Left renal pelvis (tissue), 4 donors: ENCODE data around the gene ZNF581. TPM values are rescaled to one million over a fixed set of nuclear protein-coding genes. Genes with fewer than 3 reads are reported as not detected.

Source experiments
- DNase-seq, 4 donors: peaks; one replicate each; pipeline ENCODE4 v3.0.0-alpha.2; 2013; ENCODE audit warnings: low read depth in 4 of 4, low spot score in 3 of 4
- polyA plus RNA-seq, 4 donors: library from polyadenylated mRNA; unstranded; fragments of 120-200 nt; gene quantifications; one replicate each; pipeline ENCODE4 v1.2.1, GENCODE V29; 2013; ENCODE audit not compliant: insufficient read length in 4 of 4

Gene ZNF581
- polyA plus RNA-seq, 4 donors = 19.1 to 32.4 (median 23.7) TPM

GRCh38 chr19:55676889-55677505 is 33.5 kb downstream of the ZNF581 start:
- no peak for DNase-seq

DNA sequence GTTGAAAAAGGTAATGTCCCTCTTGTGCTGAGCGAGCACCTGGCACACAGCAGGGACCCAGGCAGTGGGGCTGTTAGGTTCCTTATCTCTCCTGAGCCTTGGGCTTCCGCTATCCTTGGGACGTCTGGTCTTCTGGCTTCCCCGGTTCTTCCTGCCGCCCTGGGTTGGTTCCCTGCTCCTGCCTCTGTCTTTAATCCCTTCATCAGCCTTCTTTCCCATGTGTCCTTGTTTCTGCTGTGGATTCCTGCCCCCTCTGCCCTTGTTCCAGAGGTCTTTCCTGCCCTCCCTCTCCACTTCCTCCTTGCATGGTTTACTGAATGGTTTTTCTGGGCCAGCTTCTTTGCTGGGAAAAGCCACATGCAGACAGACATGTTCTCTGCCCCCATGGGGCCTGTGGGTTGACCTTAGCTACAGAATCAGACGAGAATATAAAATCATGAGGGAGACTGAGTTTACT is 34.2 kb downstream of the ZNF581 start:
- no peak for DNase-seq

GRCh38 chr19:55678121-55678671 is 34.7 kb downstream of the ZNF581 start:
- no peak for DNase-seq

DNA sequence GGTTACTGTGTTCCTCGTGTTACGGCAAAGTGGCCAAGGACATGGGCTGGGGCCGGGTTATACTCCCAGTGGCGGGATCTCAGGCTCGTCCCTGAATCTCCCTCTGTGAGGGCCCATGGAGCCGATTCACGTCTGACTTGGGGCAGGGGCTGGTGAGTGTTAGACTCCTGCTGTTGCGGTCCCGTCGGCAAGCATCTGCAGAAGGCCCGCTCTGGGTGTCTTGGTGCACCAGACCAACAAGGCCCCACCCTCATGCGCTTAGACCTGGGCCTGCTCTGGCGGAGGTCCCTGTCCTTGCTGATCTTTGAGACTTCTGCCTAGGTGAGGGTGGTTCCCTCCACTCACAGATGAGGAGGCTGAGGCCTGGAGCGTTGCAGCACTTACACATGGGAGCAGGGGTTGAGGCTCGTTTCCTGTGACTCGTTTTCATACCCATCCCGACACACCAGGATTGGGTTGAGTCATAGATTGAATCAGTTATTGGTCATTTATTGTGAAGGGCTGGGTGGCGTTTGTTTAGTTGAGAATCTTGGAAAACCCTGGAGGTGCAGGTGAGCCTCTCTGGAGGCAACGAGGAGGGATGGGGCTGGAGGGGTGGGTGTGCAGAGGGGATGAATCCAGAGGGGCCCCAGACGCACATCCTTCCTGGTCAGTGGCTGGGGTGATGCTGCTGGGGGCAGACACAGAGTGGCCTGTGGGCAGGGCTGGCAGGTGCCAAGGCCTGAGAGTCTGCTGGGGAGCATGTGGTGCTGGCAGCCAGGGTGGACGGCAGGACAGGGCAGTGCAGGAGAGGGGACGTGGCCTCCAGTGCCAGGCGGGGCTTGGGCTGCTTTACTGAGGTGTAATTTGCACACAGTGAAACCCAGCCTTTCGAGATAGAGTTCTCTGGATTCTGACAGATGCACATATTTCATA is 36.2 kb downstream of the ZNF581 start:
- DNase-seq = no peak

GRCh38 chr19:55680339-55681130 is 37.1 kb downstream of the ZNF581 start:
- no peak for DNase-seq

DNA sequence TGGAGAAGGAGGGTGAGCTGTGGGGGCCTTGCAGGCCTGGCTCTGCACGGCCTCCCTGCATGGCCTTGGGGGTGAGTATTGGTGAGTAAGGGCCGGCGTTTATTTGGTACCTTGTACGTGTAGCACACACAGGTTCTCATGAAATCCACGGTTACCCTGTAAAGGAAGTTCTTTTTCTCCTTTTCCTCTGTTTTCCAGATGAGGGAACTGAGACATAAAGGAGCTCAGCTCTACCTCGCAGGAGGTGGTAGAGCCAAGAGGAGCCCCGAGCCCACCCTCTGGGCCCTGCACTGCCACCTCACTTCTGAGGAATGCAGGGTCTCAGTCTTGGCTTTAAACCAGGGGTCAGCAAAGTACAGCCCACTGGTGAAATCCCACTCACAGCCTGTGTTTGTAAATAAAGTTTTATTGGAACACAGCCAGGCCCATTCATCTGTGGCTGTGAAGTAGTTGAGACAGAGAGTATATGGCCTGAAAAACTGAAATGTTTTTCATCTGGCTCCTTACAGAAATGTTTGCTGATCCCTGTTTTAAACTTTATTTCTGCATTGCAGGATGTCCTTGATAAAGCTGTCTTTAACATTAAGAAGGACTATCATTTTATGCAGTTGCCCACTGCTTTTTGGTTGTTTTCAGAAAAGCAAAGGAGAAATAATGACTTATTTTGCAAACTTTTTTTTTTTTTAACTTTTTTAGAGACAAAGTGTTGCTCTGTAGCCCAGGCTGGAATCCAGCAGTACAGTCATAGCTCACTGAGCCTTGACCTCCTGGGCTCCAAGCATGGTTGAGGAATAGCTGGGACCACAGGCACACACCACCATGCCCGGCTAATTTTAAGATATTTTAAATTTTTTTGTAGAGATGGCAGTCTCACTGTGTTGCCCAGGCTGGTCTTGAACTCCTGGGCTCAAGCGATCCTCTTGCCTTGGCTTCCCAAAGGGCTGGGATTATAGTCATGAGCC is 38.0 kb downstream of the ZNF581 start:
- no peak for DNase-seq

- peak in 1 of 4 donors; percentile 48 for DNase-seq
Measured at GRCh38 chr19:55683449-55684261, 40.2 kb downstream of the ZNF581 start.

DNA sequence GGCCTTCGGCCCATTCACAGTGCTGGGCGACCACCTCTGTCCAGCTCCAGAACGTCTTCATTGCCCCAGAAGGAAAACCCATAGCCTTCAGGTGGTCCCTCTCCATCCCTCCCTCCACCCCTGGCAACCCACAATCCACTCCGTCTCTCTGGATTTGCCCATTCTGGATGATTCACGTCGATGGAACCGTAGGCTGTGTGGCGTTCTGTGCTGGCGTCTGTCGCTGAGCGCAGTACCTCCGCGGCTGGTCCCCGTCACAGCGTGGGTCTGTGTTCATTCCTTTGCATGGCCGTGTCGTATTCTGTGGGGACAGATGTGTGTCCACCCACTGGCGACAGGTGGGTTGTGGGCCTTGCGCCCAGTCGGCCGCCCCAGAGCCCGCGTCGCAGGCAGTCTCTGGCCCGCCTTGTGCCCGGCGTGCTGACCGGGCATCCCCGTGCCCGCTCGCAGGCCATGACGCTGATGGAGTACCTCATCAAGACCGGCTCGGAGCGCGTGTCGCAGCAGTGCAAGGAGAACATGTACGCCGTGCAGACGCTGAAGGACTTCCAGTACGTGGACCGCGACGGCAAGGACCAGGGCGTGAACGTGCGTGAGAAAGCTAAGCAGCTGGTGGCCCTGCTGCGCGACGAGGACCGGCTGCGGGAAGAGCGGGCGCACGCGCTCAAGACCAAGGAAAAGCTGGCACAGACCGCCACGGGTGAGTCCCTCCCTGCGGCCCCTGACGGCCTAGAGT is 41.7 kb downstream of the ZNF581 start:
- no peak for DNase-seq

DNA sequence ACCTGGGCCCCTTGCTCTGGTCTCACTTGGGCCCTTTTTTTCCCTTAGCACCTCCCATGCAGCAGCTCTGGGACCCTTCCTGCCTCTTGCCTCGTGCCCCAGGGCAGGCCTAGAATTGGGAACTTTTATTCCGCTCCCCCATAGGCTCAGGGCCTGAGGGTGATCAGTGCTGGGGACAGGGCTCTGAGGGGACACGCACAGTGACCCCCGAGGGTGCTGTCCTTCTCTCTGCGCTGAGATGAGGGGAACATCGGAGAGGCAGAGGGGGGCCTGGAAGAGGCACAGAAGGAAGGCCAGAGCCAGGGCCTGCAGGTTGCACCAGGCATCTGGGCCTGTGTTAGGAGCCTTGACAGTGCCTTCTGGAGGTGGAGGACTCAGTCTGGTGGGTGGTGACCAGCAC is 42.3 kb downstream of the ZNF581 start:
- DNase-seq = no peak

DNA sequence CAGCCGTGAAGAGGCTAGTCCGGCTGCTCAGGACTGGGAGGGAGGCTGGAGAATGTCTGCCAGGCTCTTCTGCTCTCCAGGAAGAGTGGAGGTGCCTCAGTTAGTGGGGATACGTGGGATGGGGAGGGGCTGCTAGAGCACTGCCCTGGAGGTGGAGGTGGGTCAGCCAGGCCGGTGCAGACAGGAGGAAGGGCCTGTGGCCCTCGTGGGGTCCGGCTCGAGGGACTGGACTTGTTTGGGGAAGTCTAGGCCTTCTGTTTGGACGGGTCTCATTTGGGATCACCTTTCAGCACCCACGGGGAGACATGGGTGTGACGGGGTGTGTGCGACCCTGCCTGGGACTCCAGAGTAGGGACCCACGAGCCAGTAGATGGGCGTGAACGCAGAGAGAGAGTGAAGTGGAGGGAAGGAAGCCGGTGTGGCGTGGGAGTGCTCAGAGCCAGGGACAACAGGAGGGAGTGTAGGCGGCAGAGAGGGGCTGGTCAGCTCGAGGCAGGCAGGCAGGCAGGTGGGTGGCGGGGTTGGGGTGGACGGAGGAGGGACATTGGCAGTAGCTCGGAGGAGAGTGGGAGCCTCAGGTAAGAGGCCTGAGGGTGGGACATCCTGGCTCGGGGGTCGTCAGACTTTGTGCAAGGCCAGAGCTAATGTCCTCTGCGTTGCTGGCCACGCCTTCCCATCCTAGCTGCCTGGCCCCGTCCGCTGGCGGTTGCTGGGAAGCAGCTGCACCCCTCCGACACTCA is 43.0 kb downstream of the ZNF581 start:
- no peak for DNase-seq

DNA sequence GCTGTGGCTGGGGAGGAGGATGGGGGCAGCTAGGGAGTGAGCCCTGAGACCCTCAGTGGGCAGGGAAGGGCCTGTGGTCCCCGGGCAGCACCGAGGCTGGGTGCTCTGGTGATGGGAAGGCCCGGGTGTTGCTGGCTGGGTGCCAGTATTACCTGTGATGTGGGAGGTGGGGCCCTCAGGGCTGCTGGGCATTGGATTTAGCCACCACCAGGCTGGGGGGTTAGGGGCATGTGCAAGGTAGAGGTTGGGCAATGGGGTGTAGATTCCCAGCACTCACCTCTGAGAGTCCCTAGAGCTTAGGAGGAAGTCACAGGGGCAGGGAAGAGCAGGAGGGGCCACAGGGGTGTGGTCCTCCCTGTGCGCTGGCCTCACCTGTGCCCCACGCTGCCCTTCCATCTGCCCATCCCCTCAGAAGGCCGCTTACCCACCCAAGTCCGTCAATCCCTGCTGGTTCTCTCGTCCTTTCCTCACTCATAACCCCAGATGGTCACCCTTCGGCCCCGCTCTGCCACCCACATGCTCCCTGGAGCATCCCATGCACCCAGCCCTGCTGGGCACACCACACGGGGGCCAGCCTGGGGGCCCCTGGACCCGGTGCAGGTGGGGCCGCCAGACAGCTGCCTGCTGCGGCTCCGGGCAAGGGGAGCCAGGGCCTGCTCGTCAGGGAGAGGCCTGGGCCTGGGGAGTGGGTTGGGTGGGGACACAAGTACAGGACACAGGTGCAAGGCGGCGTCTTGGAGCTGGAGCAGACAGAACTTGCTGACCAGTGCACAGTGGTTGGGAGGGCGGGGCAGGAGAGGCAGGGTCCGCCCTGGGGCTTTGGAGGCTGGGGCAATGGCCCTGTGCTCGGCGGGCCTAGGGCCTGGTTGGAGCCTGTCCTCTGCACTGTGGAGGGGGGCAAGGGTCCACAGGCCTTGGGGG is 44.1 kb downstream of the ZNF581 start:
- no peak for DNase-seq

DNA sequence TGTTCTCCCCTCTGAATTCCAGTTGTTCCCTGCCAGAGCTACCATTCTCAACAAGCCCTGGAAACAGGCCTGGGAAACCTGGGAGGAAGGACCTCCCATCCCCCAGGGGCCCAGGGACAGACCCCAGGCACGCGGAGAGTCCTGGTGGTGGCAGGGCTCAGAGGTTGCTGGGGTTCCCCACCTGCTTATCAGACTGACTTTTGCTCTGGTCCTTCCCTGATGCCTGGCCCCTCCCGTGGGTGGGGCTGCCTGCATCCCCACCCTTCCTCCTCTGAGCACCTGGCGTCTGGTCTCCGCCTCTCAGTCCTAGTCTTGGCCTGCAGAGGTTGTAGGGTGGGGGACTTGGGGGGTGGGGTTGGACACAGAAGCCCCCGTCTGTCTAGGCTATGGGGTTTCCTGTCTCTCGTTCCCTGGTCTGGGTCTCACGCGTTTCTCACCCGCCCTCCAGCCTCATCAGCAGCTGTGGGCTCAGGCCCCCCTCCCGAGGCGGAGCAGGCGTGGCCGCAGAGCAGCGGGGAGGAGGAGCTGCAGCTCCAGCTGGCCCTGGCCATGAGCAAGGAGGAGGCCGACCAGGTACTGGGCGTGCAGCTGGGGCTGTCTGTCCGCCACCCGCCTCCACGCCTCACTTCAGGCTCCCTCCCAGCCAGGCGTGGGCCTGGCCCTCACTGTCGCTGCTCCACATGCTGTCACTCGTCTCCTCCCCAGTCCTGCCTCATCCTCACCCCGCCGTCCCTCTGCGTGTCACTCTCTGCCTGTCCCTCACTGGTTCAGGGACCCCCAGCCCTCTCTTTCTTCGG is 45.2 kb downstream of the ZNF581 start:
- DNase-seq = no peak

DNA sequence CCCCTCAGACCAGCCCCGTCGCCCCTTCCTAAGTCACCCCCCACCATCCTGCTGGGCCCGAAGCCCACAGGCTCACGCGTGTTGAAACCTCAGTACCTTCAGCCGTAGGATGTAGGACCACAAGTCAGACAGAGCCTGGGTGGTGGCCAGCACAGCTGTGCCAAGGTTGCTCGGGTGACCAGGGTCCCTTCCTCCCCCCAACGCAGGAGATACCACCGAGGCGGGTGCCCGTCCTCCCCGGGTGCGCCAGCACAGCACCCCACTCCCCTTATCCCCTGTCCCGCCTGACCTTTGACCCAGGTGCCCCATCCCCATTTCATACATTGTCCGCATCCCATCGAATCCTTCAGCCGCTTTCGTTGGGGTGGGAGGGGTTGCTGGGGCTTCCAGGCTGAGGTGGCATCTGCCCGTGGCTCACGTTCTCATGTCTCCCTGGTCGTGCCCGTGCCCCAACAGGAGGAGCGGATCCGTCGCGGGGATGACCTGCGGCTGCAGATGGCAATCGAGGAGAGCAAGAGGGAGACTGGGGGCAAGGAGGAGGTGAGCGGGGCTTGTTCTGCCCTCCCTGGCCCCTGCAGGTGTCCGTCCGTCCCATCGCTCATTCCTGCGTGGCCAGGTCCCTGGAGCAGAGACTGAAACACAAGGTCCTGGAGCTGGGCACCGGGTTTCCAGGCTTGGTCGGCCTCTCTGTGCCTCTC is 46.1 kb downstream of the ZNF581 start:
- no peak for DNase-seq

- DNase-seq = no peak
Measured at GRCh38 chr19:55690109-55690768, 46.8 kb downstream of the ZNF581 start.
